ENCODE measurements around the gene CADM2.

Gene CADM2

GRCh38 chr3:85321892-85322291 is 363.1 kb downstream of the CADM2 start:
- no peak for DNase-seq (ENCODE audit: low read depth in 2 of 2)

GRCh38 chr3:85330071-85330470 is 371.3 kb downstream of the CADM2 start:
- DNase-seq (ENCODE audit: low read depth in 2 of 2): no peak

GRCh38 chr3:85337895-85338294 is 379.1 kb downstream of the CADM2 start:
- DNase-seq (ENCODE audit: low read depth in 2 of 2): no peak

- no peak for DNase-seq (ENCODE audit: low read depth in 2 of 2)
Measured at GRCh38 chr3:85342915-85343314, 384.1 kb downstream of the CADM2 start.

GRCh38 chr3:85355572-85355971 is 396.8 kb downstream of the CADM2 start:
- no peak for DNase-seq (ENCODE audit: low read depth in 2 of 2)

- DNase-seq (ENCODE audit: low read depth in 2 of 2): no peak
Measured at GRCh38 chr3:85360742-85361387, 402.1 kb downstream of the CADM2 start.

GRCh38 chr3:85364296-85364909 is 405.6 kb downstream of the CADM2 start:
- DNase-seq (ENCODE audit: low read depth in 2 of 2): no peak

- no peak for DNase-seq (ENCODE audit: low read depth in 2 of 2)
Measured at GRCh38 chr3:85370341-85370740, 411.6 kb downstream of the CADM2 start.

- no peak for DNase-seq (ENCODE audit: low read depth in 2 of 2)
Measured at GRCh38 chr3:85376131-85376530, 417.3 kb downstream of the CADM2 start.

GRCh38 chr3:85377115-85377514 is 418.3 kb downstream of the CADM2 start:
- DNase-seq (ENCODE audit: low read depth in 2 of 2): no peak

- DNase-seq (ENCODE audit: low read depth in 2 of 2): no peak
Measured at GRCh38 chr3:85384372-85384771, 425.6 kb downstream of the CADM2 start.

GRCh38 chr3:85387913-85388505 is 429.2 kb downstream of the CADM2 start:
- DNase-seq (ENCODE audit: low read depth in 2 of 2): no peak

GRCh38 chr3:85394424-85394823 is 435.6 kb downstream of the CADM2 start:
- DNase-seq (ENCODE audit: low read depth in 2 of 2): no peak

- no peak for DNase-seq (ENCODE audit: low read depth in 2 of 2)
Measured at GRCh38 chr3:85397434-85397833, 438.6 kb downstream of the CADM2 start.

GRCh38 chr3:85426121-85426520 is 467.3 kb downstream of the CADM2 start:
- DNase-seq (ENCODE audit: low read depth in 2 of 2): no peak

GRCh38 chr3:85427467-85427866 is 468.7 kb downstream of the CADM2 start:
- no peak for DNase-seq (ENCODE audit: low read depth in 2 of 2)

GRCh38 chr3:85432081-85432480 is 473.3 kb downstream of the CADM2 start:
- no peak for DNase-seq (ENCODE audit: low read depth in 2 of 2)

- DNase-seq (ENCODE audit: low read depth in 2 of 2): no peak
Measured at GRCh38 chr3:85433319-85433718, 474.5 kb downstream of the CADM2 start.

GRCh38 chr3:85455561-85456200 is 496.9 kb downstream of the CADM2 start:
- DNase-seq (ENCODE audit: low read depth in 2 of 2): no peak

GRCh38 chr3:85474241-85474640 is 515.5 kb downstream of the CADM2 start:
- DNase-seq (ENCODE audit: low read depth in 2 of 2): no peak

GRCh38 chr3:85475346-85475745 is 516.6 kb downstream of the CADM2 start:
- no peak for DNase-seq (ENCODE audit: low read depth in 2 of 2)

- DNase-seq (ENCODE audit: low read depth in 2 of 2): no peak
Measured at GRCh38 chr3:85476891-85477495, 518.2 kb downstream of the CADM2 start.
